Measurements from ENCODE around the gene TXNDC2. TPM values are rescaled to one million over a fixed set of nuclear protein-coding genes. Genes with fewer than 3 reads are reported as not detected.
A peak's percentile ranks its signal among the peaks of the same experiment; 100 is the strongest.

Gene TXNDC2
- total and polyA plus RNA-seq, 9 of the 15 experiments (the other 6 are each of a cell fraction or from before 2014, with no cell fraction given), result 1.2 to 4.9 (median 2.3) TPM

GRCh38 chr18:9884532-9885140 is 1.1 kb upstream of the TXNDC2 start (continued):
- TF ChIP-seq ZNF449 (CRISPR knock-in tag; IDR thresholded peaks at IDR 0.05) (peak; percentile 45; the same call in 1 of the 2 replicates), FOXP1 (CRISPR knock-in tag; IDR thresholded peaks at IDR 0.05) (no peak), IRF2 (CRISPR knock-in tag; IDR thresholded peaks at IDR 0.05) (no peak), RAD21 (CRISPR knock-in tag; conservative IDR thresholded peaks at IDR 0.05 in 1 of 2, IDR thresholded peaks at IDR 0.05 in 1 of 2) (no peak), TRIM24 (IDR thresholded peaks at IDR 0.05) (no peak), DEAF1 (CRISPR knock-in tag; IDR thresholded peaks at IDR 0.05) (no peak), PHF8 (IDR thresholded peaks at IDR 0.05; ENCODE audit: borderline replicate concordance, low read length) (no peak), MAZ (CRISPR knock-in tag; conservative IDR thresholded peaks at IDR 0.05 in 1 of 2, IDR thresholded peaks at IDR 0.05 in 1 of 2) (no peak), ELF4 (CRISPR knock-in tag; IDR thresholded peaks at IDR 0.05) (0 out of 2 replicates have a peak, but pooled peaks have one; percentile 44), DPF2 (IDR thresholded peaks at IDR 0.05) (0 out of 2 replicates have a peak, but pooled peaks have one; percentile 10), ZNF695 (CRISPR knock-in tag; IDR thresholded peaks at IDR 0.05) (no peak), ZFP30 (CRISPR knock-in tag; IDR thresholded peaks at IDR 0.05; ENCODE audit: borderline replicate concordance) (no peak), HINFP (tag; conservative IDR thresholded peaks at IDR 0.05; ENCODE audit: low read depth) (0 out of 2 replicates have a peak, but pooled peaks have one; percentile 11), ZNF75A (CRISPR knock-in tag; IDR thresholded peaks at IDR 0.05) (no peak), PRDM10 (IDR thresholded peaks at IDR 0.05; ENCODE audit: partially characterized antibody) (no peak), DDX20 (tag; IDR thresholded peaks at IDR 0.05; ENCODE audit: low read depth) (no peak), ZKSCAN1 (IDR thresholded peaks at IDR 0.05; ENCODE audit: low read depth, low read length) (no peak), ZFX (CRISPR knock-in tag; IDR thresholded peaks at IDR 0.05) (peak; percentile 45; the same call in 1 of the 2 replicates)

All from K562 (cell line).